K562 (cell line): ENCODE data around the gene PPP4R1. TPM values are rescaled to one million over a fixed set of nuclear protein-coding genes. Genes with fewer than 3 reads are reported as not detected.

Source experiments
- ATAC-seq: fragments of 200-7000 bp; cut with Tn5 transposase; 3 replicates; pipeline ENCODE4 v1.9.1; 2020; ENCODE audit warnings: moderate library complexity
- BruUV-seq: library from RNA; stranded (reverse); fragments of 400-500 nt; replicated peaks from 2 replicates; lab custom pipeline; 2021; lab: Mats Ljungman, UMichigan
- CTCF ChIA-PET: fragments of 300-600 bp; formaldehyde crosslinking; extraction: SDS; loops from one replicate; lab custom pipeline; 2021; ENCODE audit warnings: low intra/inter-chr PET ratio; lab: Yijun Ruan, JAX
- POLR2A ChIA-PET: fragments of 300-600, 350-650 bp; sonication (Branson Sonifier 250); formaldehyde crosslinking; extraction: SDS; loops from one replicate; lab custom pipeline; 2021; ENCODE audit warnings: antibody characterized with exemption, inconsistent platforms; lab: Yijun Ruan, JAX
- DNase-seq, 4 experiments: peaks; one replicate each; pipeline versions ENCODE4 v3.0.0 to v3.0.0-alpha.2; 2011 to 2018; ENCODE audit warnings: low spot score in 3 of 4, mixed read lengths in 3 of 4; ENCODE audit errors: extremely low read depth in 1 of 4
- FAIRE-seq: peaks from 2 replicates; lab custom pipeline; 2011; peaks lifted over from hg19 to GRCh38; lab: Jason Lieb, UNC
- H2AFZ ChIP-seq: 2 replicates; pipeline ENCODE4 v1.6.0; 2011; ENCODE audit warnings: low read depth, low read length, control low read depth, inconsistent platforms
- H3K27ac ChIP-seq: fragments of 200-600 bp; 3 replicates; pipeline ENCODE4 v1.8.0; 2011; ENCODE audit warnings: low read depth, mild to moderate bottlenecking, control low read depth, inconsistent platforms, low read length, moderate library complexity, mixed read lengths; ENCODE audit errors: extremely low read depth
- H3K27me3 ChIP-seq, 2 experiments: fragments of 300-600 bp in 1 of 2; 2 replicates in 1 of 2; 3 replicates in 1 of 2; pipeline versions ENCODE4 v1.6.0 to v1.8.0; 2011; ENCODE audit warnings: inconsistent platforms in 2 of 2, low read length in 2 of 2, mild to moderate bottlenecking in 1 of 2, mixed read lengths in 1 of 2, moderate library complexity in 1 of 2; ENCODE audit not compliant: control insufficient read depth in 2 of 2, insufficient read depth in 2 of 2
- H3K36me3 ChIP-seq: fragments of 300-600 bp; 3 replicates; pipeline ENCODE4 v1.8.0; 2011; ENCODE audit warnings: mild to moderate bottlenecking, low read length, inconsistent platforms; ENCODE audit not compliant: control insufficient read depth, insufficient read depth
- H3K4me1 ChIP-seq, 2 experiments: fragments of 200-600 bp in 1 of 2; replicated peaks in 1 of 2; 2 replicates in 1 of 2; 3 replicates in 1 of 2; pipeline versions ENCODE4 v1.5.1 to v1.8.0; 2011; ENCODE audit warnings: inconsistent platforms in 2 of 2, low read length in 2 of 2, mild to moderate bottlenecking in 1 of 2, mixed read lengths in 1 of 2, moderate library complexity in 1 of 2; ENCODE audit not compliant: control insufficient read depth in 2 of 2, insufficient read depth in 2 of 2
- H3K4me2 ChIP-seq: 2 replicates; pipeline ENCODE4 v1.6.1; 2011; ENCODE audit warnings: low read length, control low read depth, inconsistent platforms, mixed read lengths; ENCODE audit not compliant: insufficient read depth
- H3K4me3 ChIP-seq: fragments of 200-600 bp; sonication (generic), shearing (Covaris generic); 2 replicates; pipeline ENCODE4 v1.5.1; 2016; ENCODE audit warnings: control low read depth, inconsistent platforms
- H3K79me2 ChIP-seq: fragments of 200-600 bp; 3 replicates; pipeline ENCODE4 v1.8.0; 2011; ENCODE audit warnings: low read length, inconsistent platforms; ENCODE audit not compliant: control insufficient read depth, insufficient read depth
- H3K9ac ChIP-seq, 2 experiments: 2 replicates each; pipeline versions ENCODE4 v1.6.0 to v1.6.1; 2011; ENCODE audit warnings: low read depth in 2 of 2, low read length in 2 of 2, control low read depth in 1 of 2, inconsistent platforms in 1 of 2, mild to moderate bottlenecking in 1 of 2, mixed read lengths in 1 of 2; ENCODE audit not compliant: insufficient read depth in 1 of 2
- H3K9me1 ChIP-seq: one replicate; pipeline ENCODE4 v1.6.0; 2011; ENCODE audit warnings: inconsistent platforms, mild to moderate bottlenecking, low read length, moderate library complexity; ENCODE audit not compliant: control insufficient read depth, insufficient read depth
- H3K9me3 ChIP-seq: replicated peaks from 2 replicates; pipeline ENCODE4 v1.5.1; 2011; ENCODE audit warnings: low read depth, low read length, inconsistent platforms; ENCODE audit not compliant: control insufficient read depth, insufficient read depth
- H4K20me1 ChIP-seq: replicated peaks from 2 replicates; pipeline ENCODE4 v1.6.1; 2011; ENCODE audit warnings: low read length, inconsistent platforms, mixed read lengths; ENCODE audit not compliant: control insufficient read depth, insufficient read depth
- BRF1 ChIP-seq: IDR thresholded peaks from 3 replicates; pipeline ENCODE4 v1.6.1; 2011; ENCODE audit warnings: borderline replicate concordance, mild to moderate bottlenecking; ENCODE audit not compliant: insufficient read length; ENCODE audit errors: extremely low read depth
- CBFA2T2 ChIP-seq: fragments of 450-650 bp; conservative IDR thresholded peaks from 2 replicates; pipeline ENCODE4 v1.6.1; 2017; ENCODE audit warnings: mild to moderate bottlenecking
- CTBP1 ChIP-seq: fragments of 450-650 bp; IDR thresholded peaks from 2 replicates; pipeline ENCODE4 v1.6.1; 2016; ENCODE audit warnings: borderline replicate concordance
- CXXC5 ChIP-seq: fragments of 250-450 bp; sonication (Bioruptor Pico); IDR thresholded peaks from 2 replicates; pipeline ENCODE4 v1.8.0; 2022; ENCODE audit warnings: inconsistent platforms, mild to moderate bottlenecking, moderate library complexity
- E2F8 ChIP-seq: fragments of 450-650 bp; IDR thresholded peaks from 2 replicates; pipeline ENCODE4 v1.7.1; 2018; ENCODE audit warnings: mild to moderate bottlenecking, low read depth; ENCODE audit not compliant: partially characterized antibody
- EZH2 ChIP-seq: IDR thresholded peaks from 2 replicates; pipeline ENCODE4 v1.6.1; 2012; ENCODE audit warnings: low read depth, mild to moderate bottlenecking, inconsistent platforms, low read length, borderline replicate concordance
- ILF3 ChIP-seq: fragments of 450-650 bp; IDR thresholded peaks from 2 replicates; pipeline ENCODE4 v1.6.1; 2018; ENCODE audit warnings: antibody characterized with exemption, mild to moderate bottlenecking, moderate library complexity, borderline replicate concordance
- MAFK ChIP-seq: IDR thresholded peaks from 2 replicates; pipeline ENCODE4 v1.6.1; 2011; ENCODE audit warnings: low read length, improper control_type of control experiment
- RBM17 ChIP-seq: fragments of 200-400 bp; formaldehyde crosslinking; IDR thresholded peaks from 2 replicates; pipeline ENCODE4 v1.6.1; 2017; ENCODE audit warnings: low read depth, mild to moderate bottlenecking, low read length, borderline replicate concordance
- SNIP1 ChIP-seq: fragments of 450-650 bp; IDR thresholded peaks from 2 replicates; pipeline ENCODE4 v1.7.1; 2017; ENCODE audit warnings: low read depth, mild to moderate bottlenecking
- SRF ChIP-seq, 2 experiments: fragments of 250-450, 450-650 bp in 1 of 2; sonication (Bioruptor Pico) in 1 of 2; sonication (generic) in 1 of 2; formaldehyde crosslinking; IDR thresholded peaks; 2 replicates each; pipeline versions ENCODE4 v1.5.0 to v1.5.1; 2020 to 2022; ENCODE audit warnings: mild to moderate bottlenecking in 1 of 2, missing genetic modification reagents in 1 of 2
- TRIM25 ChIP-seq: fragments of 450-650 bp; IDR thresholded peaks from 2 replicates; pipeline ENCODE4 v1.7.0; 2016; ENCODE audit warnings: borderline replicate concordance
- ZNF277 ChIP-seq: fragments of 250-450 bp; sonication (Bioruptor Pico); IDR thresholded peaks from 2 replicates; pipeline ENCODE4 v1.8.0; 2022; ENCODE audit warnings: inconsistent platforms, mild to moderate bottlenecking, moderate library complexity, borderline replicate concordance
- ZNF316 ChIP-seq: fragments of 450-650 bp; IDR thresholded peaks from 2 replicates; pipeline ENCODE4 v1.6.1; 2016
- ZNF79 ChIP-seq: fragments of 250-450 bp; sonication (Bioruptor Pico); IDR thresholded peaks from 2 replicates; pipeline ENCODE4 v1.4.0; 2020; ENCODE audit warnings: low read depth, mild to moderate bottlenecking, moderate library complexity
- WGBS: fragments of 100-300 bp; shearing (Covaris generic); methylation state at CpG from one replicate; pipeline ENCODE4 v1.1.6; 2016; ENCODE audit warnings: low coverage, mixed read lengths; ENCODE audit not compliant: insufficient coverage; ENCODE audit errors: missing lambda C conversion rate; 5-methylcytosine and 5-hydroxymethylcytosine counted together
- in situ Hi-C: fragments of 300-500 bp; cut with MboI; formaldehyde crosslinking; loops from 4 replicates; pipeline ENCODE4 v1.15.0; 2018; ENCODE audit warnings: inconsistent platforms, mixed read lengths
- intact Hi-C: fragments of 100-400 bp; cut with micrococcal nuclease; formaldehyde crosslinking; loops from 2 replicates; pipeline ENCODE4 v1.14.2; 2022
- polyA plus RNA-seq, 8 experiments: library from polyadenylated mRNA; depleted of rRNA in 4 of 8; stranded (reverse) in 5 of 8; unstranded in 3 of 8; fragments of >200 nt; fragmentation: Nextera tagmentation in 2 of 8; fragmentation: Illumina TruSeq in 1 of 8; extraction: Ambion mirVana in 2 of 8; extraction: Trizol in 1 of 8; gene quantifications; 2 replicates each; pipeline versions ENCODE4 v1.2.1 to v1.2.3, GENCODE V29; 2011 to 2014; ENCODE audit warnings: inconsistent platforms in 1 of 8, missing spikeins in 1 of 8
- total RNA-seq, 7 experiments: library from RNA; depleted of rRNA in 6 of 7; stranded (reverse); fragments of >200 nt in 6 of 7; fragmentation: Illumina TruSeq in 2 of 7; extraction: Trizol in 2 of 7; gene quantifications; 2 replicates each; pipeline versions ENCODE4 v1.2.1 to v1.2.3, GENCODE V29; 2011 to 2021; ENCODE audit warnings: low replicate concordance in 1 of 7

The PPP4R1 gene
- total and polyA plus RNA-seq, 9 of the 15 experiments (the other 6 are each of a cell fraction or from before 2014, with no cell fraction given): 23.5 to 136 (median 84.5) TPM

- FAIRE-seq: peak; percentile 72
- H3K4me3 ChIP-seq: no peak overlapping the region
- peak in 1 of 4 experiments; percentile 63 for DNase-seq
- 0 out of 2 replicates have a peak overlapping the region, but pooled peaks have one; percentile 57 for H2AFZ ChIP-seq
- H3K27ac ChIP-seq: peak overlapping the region; percentile 49; the same call in 2 of the 3 replicates
- WGBS: 44% methylated on average over 2 of the region's 2 CpGs
- H3K79me2 ChIP-seq: peaks cover 39% of the 10 kb centered on the region
- CTCF ChIA-PET: interaction anchor here (0.5 kb wide), 1 partner anchor 392 kb away, joined by 3 read pairs; no protein-coding TSS in a partner anchor
- H4K20me1 ChIP-seq: no peaks in the 10 kb centered on the region
- peak overlapping the region in 1 of 2 experiments; percentile 73; a peak in 2 of 4 replicates for H3K9ac ChIP-seq
- H3K9me1 ChIP-seq: no peaks in the 10 kb centered on the region
- BruUV-seq: no TSS peak
- H3K4me2 ChIP-seq: 0 out of 2 replicates have a peak overlapping the region, but pooled peaks have one; percentile 8
- H3K27me3 ChIP-seq: no peaks in the 10 kb centered on the region
- no peak for ATAC-seq
- peaks cover 10% of the 10 kb centered on the region for H3K36me3 ChIP-seq
- POLR2A ChIA-PET: interaction anchor here (0.6 to 2.9 kb wide), 16 partner anchors 8 to 445 kb away, joined by 3 to 21 read pairs (median 4); partner anchors contain the start of gene VAPA
- in situ Hi-C loops (no loop called here), intact Hi-C loops (no loop called here)
- no peaks in the 10 kb centered on the region for H3K9me3 ChIP-seq
- peaks cover 12 to 31% of the 10 kb centered on the region in 2 experiments for H3K4me1 ChIP-seq
- TF ChIP-seq EZH2 (no peak), SNIP1 (no peak), ZNF79 (CRISPR knock-in tag) (peak; percentile 96), E2F8 (no peak), MAFK (peak; percentile 57; the same call in 1 of the 2 replicates), TRIM25 (no peak), ZNF277 (CRISPR knock-in tag) (no peak), BRF1 (no peak), RBM17 (no peak), CBFA2T2 (peak; percentile 58), ZNF316 (peak; percentile 95), CTBP1 (no peak), CXXC5 (peak; percentile 17; the same call in 1 of the 2 replicates), SRF (CRISPR knock-in tag; IDR thresholded peaks at IDR 0.05) (0 out of 4 replicates have a peak, but pooled peaks of 1 of the 2 experiments have one; percentile 33), ILF3 (0 out of 2 replicates have a peak, but pooled peaks have one; percentile 4)
Observed at GRCh38 chr18:9616049-9616448, 1.7 kb upstream of the PPP4R1 start.
